ENCODE data around the gene KLF1. TPM values are rescaled to one million over a fixed set of nuclear protein-coding genes. Genes with fewer than 3 reads are reported as not detected.

KLF1 gene
- total and polyA plus RNA-seq, 2 of the 13 experiments (the other 11 are each of a cell fraction or from before 2014, with no cell fraction given): not detected

DNA sequence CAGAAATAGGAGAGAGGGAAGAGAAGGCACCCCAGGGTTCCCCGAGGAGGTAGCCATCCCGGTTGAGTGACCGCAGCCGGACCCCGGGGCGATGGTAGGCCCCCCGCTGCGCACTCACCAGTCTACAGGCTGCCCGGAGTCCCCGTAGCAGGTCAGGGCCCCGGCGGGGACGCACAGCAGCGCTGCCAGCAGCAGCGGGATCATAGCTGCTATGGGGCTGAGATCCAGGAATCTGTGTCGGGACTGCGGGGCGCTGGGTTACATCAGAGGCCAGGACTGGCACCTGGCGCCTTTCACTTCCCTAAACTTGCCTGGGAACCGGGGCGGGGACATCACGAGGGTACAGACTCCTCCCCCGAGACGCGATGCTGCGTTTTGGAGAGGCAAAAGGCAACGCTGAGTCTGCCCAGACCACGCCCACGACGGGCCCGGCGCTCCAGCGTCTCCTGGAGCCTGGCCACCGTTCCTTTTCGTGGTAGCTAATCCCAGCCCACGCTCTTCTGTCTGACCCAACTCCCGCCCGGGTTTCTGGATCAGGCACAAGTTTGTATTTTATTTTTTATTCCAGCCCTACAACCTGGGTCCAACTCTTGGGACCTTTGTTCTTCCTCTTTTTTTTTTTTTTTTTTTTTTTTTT is 5.7 kb downstream of the KLF1 start, which contains the start of gene DNASE2 (continued):
- TF ChIP-seq, protein P1, sequence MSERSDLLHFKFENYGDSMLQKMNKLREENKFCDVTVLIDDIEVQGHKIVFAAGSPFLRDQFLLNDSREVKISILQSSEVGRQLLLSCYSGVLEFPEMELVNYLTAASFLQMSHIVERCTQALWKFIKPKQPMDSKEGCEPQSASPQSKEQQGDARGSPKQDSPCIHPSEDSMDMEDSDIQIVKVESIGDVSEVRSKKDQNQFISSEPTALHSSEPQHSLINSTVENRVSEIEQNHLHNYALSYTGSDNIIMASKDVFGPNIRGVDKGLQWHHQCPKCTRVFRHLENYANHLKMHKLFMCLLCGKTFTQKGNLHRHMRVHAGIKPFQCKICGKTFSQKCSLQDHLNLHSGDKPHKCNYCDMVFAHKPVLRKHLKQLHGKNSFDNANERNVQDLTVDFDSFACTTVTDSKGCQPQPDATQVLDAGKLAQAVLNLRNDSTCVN (CRISPR knock-in tag; IDR thresholded peaks at IDR 0.05; ENCODE audit: borderline replicate concordance): no peak
- no peak for TF ChIP-seq ZNF782 (CRISPR knock-in tag; IDR thresholded peaks at IDR 0.05; ENCODE audit: borderline replicate concordance)
- TF ChIP-seq ZFY (CRISPR knock-in tag; IDR thresholded peaks at IDR 0.05): no peak; the same call in 1 of the 2 replicates
- TF ChIP-seq GABPB1 (CRISPR knock-in tag; IDR thresholded peaks at IDR 0.05): 0 out of 2 replicates have a peak, but pooled peaks have one; percentile 27
- no peak for TF ChIP-seq TP53 (CRISPR knock-in tag; conservative IDR thresholded peaks at IDR 0.05)
- TF ChIP-seq ZSCAN9 (CRISPR knock-in tag; IDR thresholded peaks at IDR 0.05; ENCODE audit: borderline replicate concordance): 0 out of 2 replicates have a peak, but pooled peaks have one; percentile 21
- no peak for TF ChIP-seq ONECUT2 (CRISPR knock-in tag; IDR thresholded peaks at IDR 0.05)
- TF ChIP-seq PCBP1 (IDR thresholded peaks at IDR 0.05; ENCODE audit: borderline replicate concordance, low read depth, low read length): no peak
- no peak for TF ChIP-seq JUNB (CRISPR knock-in tag; IDR thresholded peaks at IDR 0.05; ENCODE audit: borderline replicate concordance)
- TF ChIP-seq, protein P2, sequence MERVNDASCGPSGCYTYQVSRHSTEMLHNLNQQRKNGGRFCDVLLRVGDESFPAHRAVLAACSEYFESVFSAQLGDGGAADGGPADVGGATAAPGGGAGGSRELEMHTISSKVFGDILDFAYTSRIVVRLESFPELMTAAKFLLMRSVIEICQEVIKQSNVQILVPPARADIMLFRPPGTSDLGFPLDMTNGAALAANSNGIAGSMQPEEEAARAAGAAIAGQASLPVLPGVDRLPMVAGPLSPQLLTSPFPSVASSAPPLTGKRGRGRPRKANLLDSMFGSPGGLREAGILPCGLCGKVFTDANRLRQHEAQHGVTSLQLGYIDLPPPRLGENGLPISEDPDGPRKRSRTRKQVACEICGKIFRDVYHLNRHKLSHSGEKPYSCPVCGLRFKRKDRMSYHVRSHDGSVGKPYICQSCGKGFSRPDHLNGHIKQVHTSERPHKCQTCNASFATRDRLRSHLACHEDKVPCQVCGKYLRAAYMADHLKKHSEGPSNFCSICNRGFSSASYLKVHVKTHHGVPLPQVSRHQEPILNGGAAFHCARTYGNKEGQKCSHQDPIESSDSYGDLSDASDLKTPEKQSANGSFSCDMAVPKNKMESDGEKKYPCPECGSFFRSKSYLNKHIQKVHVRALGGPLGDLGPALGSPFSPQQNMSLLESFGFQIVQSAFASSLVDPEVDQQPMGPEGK (CRISPR knock-in tag; IDR thresholded peaks at IDR 0.05): no peak
- TF ChIP-seq, protein P3, sequence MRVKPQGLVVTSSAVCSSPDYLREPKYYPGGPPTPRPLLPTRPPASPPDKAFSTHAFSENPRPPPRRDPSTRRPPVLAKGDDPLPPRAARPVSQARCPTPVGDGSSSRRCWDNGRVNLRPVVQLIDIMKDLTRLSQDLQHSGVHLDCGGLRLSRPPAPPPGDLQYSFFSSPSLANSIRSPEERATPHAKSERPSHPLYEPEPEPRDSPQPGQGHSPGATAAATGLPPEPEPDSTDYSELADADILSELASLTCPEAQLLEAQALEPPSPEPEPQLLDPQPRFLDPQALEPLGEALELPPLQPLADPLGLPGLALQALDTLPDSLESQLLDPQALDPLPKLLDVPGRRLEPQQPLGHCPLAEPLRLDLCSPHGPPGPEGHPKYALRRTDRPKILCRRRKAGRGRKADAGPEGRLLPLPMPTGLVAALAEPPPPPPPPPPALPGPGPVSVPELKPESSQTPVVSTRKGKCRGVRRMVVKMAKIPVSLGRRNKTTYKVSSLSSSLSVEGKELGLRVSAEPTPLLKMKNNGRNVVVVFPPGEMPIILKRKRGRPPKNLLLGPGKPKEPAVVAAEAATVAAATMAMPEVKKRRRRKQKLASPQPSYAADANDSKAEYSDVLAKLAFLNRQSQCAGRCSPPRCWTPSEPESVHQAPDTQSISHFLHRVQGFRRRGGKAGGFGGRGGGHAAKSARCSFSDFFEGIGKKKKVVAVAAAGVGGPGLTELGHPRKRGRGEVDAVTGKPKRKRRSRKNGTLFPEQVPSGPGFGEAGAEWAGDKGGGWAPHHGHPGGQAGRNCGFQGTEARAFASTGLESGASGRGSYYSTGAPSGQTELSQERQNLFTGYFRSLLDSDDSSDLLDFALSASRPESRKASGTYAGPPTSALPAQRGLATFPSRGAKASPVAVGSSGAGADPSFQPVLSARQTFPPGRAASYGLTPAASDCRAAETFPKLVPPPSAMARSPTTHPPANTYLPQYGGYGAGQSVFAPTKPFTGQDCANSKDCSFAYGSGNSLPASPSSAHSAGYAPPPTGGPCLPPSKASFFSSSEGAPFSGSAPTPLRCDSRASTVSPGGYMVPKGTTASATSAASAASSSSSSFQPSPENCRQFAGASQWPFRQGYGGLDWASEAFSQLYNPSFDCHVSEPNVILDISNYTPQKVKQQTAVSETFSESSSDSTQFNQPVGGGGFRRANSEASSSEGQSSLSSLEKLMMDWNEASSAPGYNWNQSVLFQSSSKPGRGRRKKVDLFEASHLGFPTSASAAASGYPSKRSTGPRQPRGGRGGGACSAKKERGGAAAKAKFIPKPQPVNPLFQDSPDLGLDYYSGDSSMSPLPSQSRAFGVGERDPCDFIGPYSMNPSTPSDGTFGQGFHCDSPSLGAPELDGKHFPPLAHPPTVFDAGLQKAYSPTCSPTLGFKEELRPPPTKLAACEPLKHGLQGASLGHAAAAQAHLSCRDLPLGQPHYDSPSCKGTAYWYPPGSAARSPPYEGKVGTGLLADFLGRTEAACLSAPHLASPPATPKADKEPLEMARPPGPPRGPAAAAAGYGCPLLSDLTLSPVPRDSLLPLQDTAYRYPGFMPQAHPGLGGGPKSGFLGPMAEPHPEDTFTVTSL (CRISPR knock-in tag; IDR thresholded peaks at IDR 0.05; ENCODE audit: borderline replicate concordance): no peak
- TF ChIP-seq, protein P4, sequence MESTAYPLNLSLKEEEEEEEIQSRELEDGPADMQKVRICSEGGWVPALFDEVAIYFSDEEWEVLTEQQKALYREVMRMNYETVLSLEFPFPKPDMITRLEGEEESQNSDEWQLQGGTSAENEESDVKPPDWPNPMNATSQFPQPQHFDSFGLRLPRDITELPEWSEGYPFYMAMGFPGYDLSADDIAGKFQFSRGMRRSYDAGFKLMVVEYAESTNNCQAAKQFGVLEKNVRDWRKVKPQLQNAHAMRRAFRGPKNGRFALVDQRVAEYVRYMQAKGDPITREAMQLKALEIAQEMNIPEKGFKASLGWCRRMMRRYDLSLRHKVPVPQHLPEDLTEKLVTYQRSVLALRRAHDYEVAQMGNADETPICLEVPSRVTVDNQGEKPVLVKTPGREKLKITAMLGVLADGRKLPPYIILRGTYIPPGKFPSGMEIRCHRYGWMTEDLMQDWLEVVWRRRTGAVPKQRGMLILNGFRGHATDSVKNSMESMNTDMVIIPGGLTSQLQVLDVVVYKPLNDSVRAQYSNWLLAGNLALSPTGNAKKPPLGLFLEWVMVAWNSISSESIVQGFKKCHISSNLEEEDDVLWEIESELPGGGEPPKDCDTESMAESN (CRISPR knock-in tag; conservative IDR thresholded peaks at IDR 0.05): no peak
- no peak for TF ChIP-seq RBM22 (optimal IDR thresholded peaks at IDR 0.05; ENCODE audit: low read length)
- TF ChIP-seq ATF1 (CRISPR knock-in tag; IDR thresholded peaks at IDR 0.05): no peak
- no peak for TF ChIP-seq HNF4A (CRISPR knock-in tag; IDR thresholded peaks at IDR 0.05)
- no peak for TF ChIP-seq ZNF652 (CRISPR knock-in tag; IDR thresholded peaks at IDR 0.05; ENCODE audit: borderline replicate concordance, low read depth)
- no peak for TF ChIP-seq ZNF841 (CRISPR knock-in tag; IDR thresholded peaks at IDR 0.05; ENCODE audit: borderline replicate concordance)
- no peak for TF ChIP-seq ZFP36L1 (CRISPR knock-in tag; IDR thresholded peaks at IDR 0.05)
- no peak for TF ChIP-seq MBNL3 (CRISPR knock-in tag; conservative IDR thresholded peaks at IDR 0.05)
- TF ChIP-seq ISX (CRISPR knock-in tag; conservative IDR thresholded peaks at IDR 0.05): no peak
